Stimulated activated CD4-positive, alpha-beta T cell treated with anti-CD3 and anti-CD28 coated beads, Interleukin-1b, Interleukin-23, amount 100 ng/mL, for 4 hours (primary cell): ENCODE data around the gene PRKG1.

Experiments
- DNase-seq, 2 donors: peaks; one replicate each; pipeline ENCODE4 v3.0.0-alpha.2; 2020; ENCODE audit warnings: low read depth in 2 of 2

Gene PRKG1

GRCh38 chr10:52056291-52056690 lies 982.0 kb downstream of the PRKG1 start:
- no peak for DNase-seq

- no peak for DNase-seq
These were observed 984.8 kb downstream of the PRKG1 start for GRCh38 chr10:52059089-52059488.

GRCh38 chr10:52063159-52063558 lies 988.9 kb downstream of the PRKG1 start:
- no peak for DNase-seq

- DNase-seq, result no peak
These were observed 990.0 kb downstream of the PRKG1 start for GRCh38 chr10:52064084-52064845.

- DNase-seq, result no peak
These were observed 992.1 kb downstream of the PRKG1 start for GRCh38 chr10:52066383-52066782.

- DNase-seq, result no peak
These were observed 994.2 kb downstream of the PRKG1 start for GRCh38 chr10:52068485-52068884.

- no peak for DNase-seq
These were observed 997.5 kb downstream of the PRKG1 start for GRCh38 chr10:52071814-52072213.

- no peak for DNase-seq
These were observed 1000.3 kb downstream of the PRKG1 start for GRCh38 chr10:52074505-52075026.

GRCh38 chr10:52077814-52078213 lies 1003.5 kb downstream of the PRKG1 start:
- no peak for DNase-seq

GRCh38 chr10:52078397-52078937 lies 1004.2 kb downstream of the PRKG1 start:
- DNase-seq, result no peak

GRCh38 chr10:52082307-52082706 lies 1008.0 kb downstream of the PRKG1 start:
- DNase-seq, result no peak

- no peak for DNase-seq
These were observed 1009.1 kb downstream of the PRKG1 start for GRCh38 chr10:52083422-52083821.

- DNase-seq, result no peak
These were observed 1018.1 kb downstream of the PRKG1 start for GRCh38 chr10:52092390-52092789.

- DNase-seq, result no peak
These were observed 1023.8 kb downstream of the PRKG1 start for GRCh38 chr10:52098130-52098529.

- no peak for DNase-seq
These were observed 1024.8 kb downstream of the PRKG1 start for GRCh38 chr10:52099026-52099600.

- no peak for DNase-seq
These were observed 1025.8 kb downstream of the PRKG1 start for GRCh38 chr10:52100011-52100547.

GRCh38 chr10:52105301-52105700 lies 1031.0 kb downstream of the PRKG1 start:
- no peak for DNase-seq

GRCh38 chr10:52106011-52106410 lies 1031.7 kb downstream of the PRKG1 start:
- DNase-seq, result no peak

- no peak for DNase-seq
These were observed 1032.6 kb downstream of the PRKG1 start for GRCh38 chr10:52106899-52107298.

GRCh38 chr10:52108236-52108635 lies 1033.9 kb downstream of the PRKG1 start:
- DNase-seq, result no peak

- no peak for DNase-seq
These were observed 1036.3 kb downstream of the PRKG1 start for GRCh38 chr10:52110576-52110975.

- DNase-seq, result no peak
These were observed 1037.0 kb downstream of the PRKG1 start for GRCh38 chr10:52111101-52111891.
